NCI-H2196 (cell line): Measurements from ENCODE around the gene AFAP1L1.

ENCODE experiments used
- DNase-seq: peaks from one replicate; lab custom pipeline; 2025; ENCODE audit not compliant: unreplicated experiment; lab: John Stamatoyannopoulos, UW

Gene AFAP1L1

DNA sequence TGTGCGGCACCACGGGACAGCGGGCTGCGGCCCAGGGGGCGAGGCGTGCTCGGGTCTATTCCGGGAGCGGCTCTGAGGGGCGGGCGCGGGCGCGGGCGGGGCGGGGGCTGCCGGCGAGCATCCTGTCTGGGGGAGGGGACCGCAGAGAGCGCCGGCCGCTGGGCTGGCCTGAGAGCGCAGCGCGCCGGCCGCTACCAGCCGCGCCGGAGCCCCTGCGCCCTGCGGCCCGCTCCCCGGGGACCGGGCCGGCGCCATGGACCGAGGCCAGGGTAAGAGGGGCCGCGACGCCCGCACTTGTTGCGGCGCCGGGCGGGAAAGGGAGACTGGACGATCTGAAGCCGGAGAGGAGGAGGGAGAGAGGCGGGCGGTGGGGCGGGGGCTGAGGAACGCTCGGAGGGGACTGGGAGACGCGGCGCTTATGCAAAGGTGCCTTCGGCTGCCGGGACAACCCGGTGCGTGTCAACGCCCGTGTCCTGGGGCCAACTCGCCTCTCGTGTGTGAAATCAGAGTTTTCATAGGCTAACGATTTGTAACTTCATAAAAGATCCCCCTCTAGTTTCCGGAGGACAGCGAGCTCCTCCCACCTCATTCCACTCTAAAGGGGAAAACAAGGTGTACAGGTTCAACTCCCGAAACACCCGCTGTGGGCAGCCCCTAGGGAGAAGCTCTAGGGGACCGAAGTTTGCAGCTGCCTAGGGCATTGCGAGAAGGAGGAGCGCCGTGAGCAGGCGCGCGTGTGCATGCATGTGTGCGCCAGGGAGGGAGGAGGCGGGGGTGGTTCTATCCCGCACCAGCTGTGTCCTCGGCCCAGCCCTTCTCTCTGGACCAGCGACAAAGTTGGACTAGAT is at the start of gene AFAP1L1:
Gene AFAP1L1, plus strand, starts transcription at position 144 of the 848 bp plus-strand sequence. Its CDS starts 110 bp downstream, at position 254.
- DNase-seq, result peak; percentile 27

DNA sequence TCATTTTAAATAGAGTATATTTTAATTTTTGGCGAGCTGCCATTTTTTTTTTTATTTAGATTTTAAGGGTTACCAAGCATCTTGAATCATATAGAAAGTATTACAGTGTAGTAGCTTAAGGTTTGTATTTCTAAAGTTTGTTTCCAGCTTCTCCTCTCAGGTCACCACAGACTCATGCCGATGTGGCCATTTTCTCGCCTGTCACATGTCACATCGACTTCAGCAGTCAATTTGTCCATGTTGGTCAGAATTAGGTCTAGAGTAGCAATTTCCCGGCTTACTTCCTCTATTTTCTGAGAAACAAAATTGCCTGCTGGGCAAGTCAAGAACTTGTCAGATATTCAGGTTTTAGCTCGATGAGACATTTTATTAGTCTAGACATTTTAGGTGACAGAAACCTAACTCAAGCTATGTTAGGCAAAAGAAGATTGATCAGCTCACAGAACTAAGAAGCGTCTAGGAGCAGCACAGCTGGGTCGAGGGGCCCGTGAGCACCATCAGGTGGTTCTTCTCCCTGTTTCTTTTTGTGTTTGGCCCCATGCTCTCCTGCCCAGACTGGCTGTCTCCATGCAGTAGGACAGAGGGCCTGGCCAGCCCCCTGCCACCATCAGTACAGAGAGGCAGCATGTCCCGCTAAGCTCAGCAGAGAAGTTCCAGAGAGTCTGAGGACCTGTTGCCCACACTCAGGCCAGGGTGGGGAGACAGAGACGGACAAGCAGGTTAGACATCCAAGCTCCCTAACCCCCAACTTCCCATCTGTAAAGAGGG is 48.4 kb upstream of the AFAP1L1 start:
- DNase-seq, result no peak

DNA sequence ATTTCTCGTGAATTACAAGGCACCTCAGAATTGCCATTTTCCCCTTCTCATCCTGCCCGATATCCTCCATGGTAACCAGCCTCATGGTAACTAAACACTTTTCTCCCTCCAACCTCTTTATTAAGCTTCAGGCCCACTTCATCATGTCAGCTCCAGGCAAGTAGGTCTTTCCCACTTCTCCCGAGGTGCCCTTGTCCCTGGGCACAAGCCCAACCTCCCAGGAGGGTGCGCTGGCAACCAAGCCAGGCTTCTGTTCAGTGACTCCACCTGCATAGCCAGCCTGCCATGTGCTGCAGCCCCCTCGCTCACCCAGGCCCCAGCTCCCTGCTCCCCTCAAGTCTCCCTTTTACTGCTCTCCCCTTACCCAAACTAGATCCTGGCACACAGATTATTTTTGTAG is 47.4 kb upstream of the AFAP1L1 start:
- no peak for DNase-seq

DNA sequence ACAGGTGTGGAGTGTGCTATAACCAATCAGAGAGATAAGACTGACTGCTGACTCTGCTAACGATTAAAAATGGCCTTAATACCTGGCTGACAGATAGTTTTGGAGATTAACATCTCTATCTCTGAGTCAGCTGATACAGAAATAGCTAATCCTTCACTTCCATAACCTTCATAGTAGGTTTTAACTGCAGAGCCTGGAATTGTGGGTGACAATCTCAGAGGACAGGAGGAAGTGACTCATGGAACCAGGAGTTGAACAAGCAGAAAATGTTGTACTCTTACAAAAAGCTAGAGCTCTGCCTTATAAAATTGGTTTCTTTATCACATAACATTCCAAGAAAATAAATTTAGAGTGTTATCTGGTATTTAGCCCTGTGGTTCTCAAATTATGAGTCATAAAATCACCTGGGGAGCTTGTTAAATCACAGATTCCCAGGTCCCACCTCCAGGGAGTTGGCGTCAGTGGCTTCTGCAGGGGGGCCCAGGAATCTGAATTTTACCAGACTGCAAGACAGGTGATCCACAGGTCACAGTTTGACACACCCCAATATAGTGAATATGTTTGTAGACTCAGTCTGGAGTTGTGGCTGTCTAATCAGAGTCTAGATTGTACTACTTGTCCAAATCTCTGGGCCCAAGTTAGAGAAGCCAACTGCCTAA is 44.4 kb upstream of the AFAP1L1 start:
- no peak for DNase-seq

DNA sequence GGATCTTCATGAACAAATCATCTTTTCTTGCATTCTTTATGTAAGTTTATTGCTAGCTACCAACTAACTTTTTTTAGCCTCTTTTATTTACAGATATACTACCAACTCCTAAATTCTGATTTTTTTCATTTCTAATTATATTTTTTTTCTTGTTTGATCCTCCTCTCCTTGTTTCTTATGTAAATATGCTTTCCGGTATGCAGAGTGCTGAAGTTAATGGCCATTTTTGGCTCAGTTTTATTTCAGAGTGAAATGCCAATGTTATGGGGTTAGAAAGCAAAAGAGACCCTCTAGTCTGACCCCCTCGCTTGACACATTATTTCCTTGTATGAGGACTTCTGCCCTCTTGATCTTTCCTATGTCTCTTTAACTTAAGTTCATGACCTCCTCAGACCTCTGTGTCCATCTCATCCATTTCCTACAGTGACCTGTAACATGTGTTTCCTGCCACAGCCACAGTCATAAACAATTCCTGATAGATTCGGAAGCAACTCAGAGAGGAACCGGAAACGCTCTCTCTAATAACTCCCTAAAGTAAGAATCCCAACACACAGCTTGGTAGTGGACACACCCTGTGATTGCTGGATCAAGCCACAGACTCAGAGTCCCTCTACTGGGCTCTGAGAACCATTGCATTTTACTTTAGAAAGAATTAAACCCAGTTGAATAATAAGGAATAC is 42.9 kb upstream of the AFAP1L1 start:
- DNase-seq, result no peak

DNA sequence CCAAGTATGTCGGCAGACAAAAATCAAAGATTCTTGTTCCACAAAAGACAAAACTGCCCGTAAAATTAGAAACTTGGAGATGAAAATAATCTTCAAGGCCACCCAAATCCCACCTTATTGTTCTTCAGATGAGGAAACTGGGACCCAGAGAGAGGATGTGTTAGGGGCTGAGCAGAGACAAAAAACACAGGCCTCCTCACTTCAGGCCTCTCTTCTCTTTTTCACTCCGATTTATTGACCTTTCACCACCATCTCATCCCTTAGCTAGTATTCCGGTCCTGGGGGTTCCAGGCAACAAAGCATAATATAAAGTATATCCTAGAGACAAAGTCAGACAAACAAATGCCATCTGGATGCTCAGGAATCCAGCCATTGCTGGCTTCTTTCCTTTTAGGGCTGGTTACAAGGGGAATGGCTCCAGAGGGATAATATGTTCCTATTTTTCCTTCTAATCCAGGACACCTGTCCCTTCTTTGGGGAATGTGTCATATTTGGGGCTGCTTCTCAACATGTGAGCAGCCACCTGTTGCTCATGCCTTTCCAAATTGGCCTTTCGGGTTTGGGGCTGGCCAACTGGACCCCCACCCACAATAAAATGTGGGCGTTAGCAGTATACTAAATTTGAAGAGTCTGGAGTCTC is 42.2 kb upstream of the AFAP1L1 start:
- DNase-seq, result no peak

DNA sequence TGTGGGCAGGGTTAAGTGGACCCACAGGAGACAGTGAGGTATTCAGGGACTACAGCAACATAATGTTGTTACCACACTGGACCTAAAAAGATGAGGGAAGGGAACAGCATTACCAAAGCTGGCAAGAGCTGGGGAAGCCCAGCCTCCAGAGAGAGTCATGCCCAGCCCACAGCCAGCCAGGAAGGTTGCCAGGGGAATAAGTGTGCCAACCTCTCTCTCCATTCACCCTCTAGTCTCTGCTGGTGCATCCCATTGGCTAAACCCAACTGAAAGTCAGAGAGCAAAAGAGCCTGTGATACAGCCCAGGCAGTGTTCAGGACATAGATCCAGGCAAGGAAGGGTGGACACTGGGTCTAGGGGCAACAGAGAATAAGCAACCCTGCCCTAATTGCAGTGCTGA is 35.8 kb upstream of the AFAP1L1 start:
- DNase-seq, result no peak

DNA sequence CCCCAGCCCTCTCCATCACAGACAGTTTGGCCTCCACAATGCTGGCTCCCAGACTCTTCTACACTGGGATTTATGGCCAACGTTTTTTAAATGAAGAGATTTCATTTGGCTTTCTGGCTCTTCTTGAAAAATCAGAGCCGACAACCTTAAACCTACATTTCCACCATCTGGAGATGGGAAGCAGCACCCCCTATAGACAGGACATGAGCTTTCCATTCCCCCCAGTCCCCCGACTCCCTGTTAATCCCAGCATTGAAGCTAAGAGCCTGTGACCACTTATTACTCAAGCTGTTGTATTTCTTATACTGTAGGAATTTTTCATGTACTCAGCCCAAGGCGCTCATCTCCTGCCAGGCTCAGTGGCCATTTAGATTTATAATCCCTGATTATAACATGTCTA is 34.0 kb upstream of the AFAP1L1 start:
- no peak for DNase-seq

DNA sequence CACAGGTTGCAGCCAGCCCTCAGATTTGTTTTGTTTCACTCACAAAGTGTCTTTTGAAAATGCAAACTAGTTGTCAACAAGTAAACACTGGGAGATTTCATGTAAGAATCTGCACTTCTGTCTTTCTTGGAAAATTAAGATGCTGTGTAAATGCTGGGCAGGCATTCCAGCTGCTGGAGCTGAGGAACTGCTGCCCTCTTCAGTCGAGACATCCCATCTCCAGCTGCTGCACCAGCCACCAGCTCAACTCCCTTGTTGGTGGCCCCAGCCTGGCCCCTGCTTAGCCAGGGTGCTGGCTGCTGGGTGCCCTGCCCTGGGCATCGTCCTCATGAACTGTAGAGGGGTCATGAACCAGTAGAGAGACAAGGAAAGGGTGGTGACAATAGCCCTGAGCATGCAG is 33.1 kb upstream of the AFAP1L1 start:
- DNase-seq, result no peak

DNA sequence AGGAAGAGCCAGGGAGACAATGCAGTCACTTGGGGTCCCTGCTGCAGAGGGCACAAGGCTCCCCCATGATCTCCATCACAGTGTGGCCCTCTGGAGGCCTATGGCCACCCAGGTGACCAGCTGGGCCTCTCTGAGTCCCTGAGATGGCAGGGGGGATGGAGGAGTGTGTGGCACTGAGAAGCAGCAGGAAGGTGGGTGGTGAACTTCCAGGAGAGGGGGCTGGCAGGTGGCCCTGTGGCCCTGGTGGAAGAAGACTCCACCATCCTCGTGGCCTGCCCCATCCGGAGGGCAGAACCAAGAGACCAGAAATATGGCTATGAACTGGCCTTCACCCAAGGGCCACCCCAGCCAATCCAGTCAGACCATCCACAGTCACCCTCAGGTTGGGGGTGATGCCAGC is 31.7 kb upstream of the AFAP1L1 start:
- no peak for DNase-seq

DNA sequence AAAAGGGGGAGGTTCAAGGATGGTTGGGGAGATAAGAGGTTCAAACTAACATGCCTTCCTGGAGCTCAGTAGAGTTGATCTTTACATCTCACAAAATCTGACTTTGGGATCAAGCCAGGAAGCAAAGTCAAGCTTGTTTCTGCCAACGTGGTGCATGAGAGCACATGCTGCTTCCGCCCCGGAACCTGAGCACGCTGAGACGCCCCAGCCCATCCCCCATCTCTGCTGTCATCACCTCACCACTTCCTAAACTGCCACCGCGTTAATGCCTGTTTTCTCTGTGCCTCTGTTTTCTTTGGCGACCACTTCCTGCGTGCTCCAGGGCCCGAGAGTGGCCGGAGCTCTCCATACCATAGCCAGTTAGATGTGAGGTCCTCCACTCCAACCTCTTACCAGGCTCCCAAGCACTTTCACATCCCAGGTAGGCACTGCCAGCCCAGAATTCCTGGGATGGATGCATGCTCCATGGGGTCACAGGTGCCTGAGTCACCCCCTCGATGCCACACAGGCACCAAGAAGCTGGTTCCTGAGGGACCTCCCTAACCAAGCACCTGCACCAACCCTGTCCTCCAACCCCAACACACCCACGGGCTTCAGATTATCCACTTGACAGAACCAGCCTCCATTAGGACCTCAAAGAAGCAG is 31.2 kb upstream of the AFAP1L1 start:
- DNase-seq, result no peak

DNA sequence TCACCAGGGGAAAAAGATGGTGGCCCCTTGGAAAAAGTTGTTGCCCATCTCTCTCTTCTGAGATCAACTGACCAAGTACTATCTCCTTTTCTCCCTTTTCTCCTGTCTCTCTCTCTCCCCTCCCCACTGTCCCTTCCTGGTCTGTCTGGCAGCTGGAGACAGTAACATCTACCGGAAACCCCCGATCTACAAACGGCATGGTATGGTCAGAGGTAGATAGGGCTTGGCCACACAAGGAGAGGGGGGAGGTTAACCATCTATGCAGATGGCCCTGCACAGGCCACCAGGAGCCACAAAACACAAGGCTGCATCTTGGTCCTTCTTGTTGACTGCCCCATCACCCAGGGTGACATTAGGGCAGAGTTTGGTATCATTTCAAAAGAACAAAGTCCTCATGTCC is 29.3 kb upstream of the AFAP1L1 start:
- DNase-seq, result no peak

DNA sequence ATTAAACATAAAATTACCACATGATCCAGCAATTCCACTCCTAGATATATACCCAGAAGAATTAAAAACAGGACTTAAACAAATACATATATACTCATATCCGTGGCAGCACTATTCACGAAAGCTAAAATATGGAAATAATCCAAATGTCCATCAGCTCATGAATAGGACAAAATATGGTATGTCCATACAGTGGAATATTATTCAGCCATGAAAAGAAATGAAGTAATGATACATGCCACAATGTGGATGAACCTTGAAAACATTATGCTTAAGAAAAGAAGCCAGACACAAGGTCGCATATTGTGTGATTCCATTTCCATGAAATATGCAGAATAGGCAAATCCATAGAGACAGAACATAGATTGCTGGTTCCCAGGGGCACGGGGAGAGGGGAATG is 24.8 kb upstream of the AFAP1L1 start:
- no peak for DNase-seq

DNA sequence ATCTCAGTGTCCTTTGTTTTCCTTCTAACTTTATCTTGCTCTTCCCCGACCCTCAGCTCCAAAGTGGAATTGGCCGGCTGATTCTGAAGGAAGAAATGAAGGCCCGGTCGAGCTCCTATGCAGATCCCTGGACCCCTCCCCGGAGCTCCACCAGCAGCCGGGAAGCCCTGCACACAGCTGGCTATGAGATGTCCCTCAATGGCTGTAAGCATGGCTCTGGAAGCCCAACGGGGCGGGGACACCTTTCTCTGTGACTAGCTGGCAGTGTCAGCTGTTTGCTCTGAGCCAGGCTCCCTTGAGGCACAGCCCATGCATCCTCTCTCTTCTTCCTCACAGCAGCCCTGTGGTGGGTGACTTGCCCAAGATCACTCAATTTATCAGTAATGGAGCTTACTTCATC is 23.9 kb upstream of the AFAP1L1 start:
- no peak for DNase-seq

DNA sequence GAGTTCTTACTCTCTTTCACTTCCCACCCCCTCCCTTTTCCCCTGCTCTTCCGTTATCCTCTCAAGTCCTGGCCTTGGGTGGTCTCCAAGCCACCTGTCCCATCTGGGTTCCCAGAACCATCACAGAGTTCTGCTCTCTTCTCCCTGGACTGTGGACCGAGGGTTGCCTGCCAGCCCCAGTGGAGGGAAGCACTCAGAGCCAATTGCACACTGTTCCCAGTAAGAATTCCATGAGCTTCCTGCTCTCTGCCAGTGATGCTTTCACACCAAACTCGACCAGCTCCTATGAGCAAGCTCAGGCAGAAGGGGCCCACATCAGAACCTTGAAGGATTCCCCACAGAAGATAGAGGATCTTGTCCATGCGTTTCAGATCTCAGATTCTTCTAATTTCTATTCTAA is 20.1 kb upstream of the AFAP1L1 start:
- DNase-seq, result no peak

DNA sequence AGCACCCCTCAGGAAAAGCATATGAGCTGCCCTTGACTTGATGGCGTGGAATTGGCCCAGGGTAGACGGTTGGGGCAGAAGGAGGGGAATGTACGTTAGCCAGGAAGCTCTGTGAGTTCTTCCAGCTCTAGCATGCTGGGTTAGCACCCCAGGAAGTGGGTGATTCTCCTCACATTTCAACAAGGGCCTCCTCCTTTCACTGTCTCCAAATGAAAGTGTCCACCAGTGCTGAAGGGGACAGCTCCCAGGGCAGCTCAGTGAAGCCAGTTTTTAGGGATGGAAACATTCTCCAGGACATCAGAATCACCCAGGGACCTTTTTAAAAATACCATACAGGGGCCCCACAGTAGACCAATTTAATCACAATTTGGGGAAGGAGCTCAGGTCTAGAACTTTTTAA is 17.2 kb upstream of the AFAP1L1 start:
- no peak for DNase-seq

DNA sequence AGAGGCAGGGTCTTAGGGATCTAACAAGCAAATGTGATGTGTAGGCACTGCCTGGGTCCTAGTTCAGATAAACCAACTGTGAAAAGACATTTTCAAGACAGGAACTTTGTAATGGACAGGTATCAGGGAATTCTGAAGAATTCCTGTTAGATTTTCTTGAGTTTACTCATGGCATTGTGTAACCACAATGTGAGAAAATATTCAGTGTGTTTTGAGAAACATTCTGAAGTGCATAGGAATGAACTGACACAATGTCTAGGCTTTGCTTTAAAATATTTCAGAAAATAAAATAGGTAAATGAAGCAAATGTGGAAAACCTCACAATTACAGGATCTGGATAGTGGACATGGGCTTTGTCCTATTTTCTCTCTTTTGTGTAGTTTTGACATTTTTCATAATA is 15.2 kb upstream of the AFAP1L1 start:
- DNase-seq, result no peak

DNA sequence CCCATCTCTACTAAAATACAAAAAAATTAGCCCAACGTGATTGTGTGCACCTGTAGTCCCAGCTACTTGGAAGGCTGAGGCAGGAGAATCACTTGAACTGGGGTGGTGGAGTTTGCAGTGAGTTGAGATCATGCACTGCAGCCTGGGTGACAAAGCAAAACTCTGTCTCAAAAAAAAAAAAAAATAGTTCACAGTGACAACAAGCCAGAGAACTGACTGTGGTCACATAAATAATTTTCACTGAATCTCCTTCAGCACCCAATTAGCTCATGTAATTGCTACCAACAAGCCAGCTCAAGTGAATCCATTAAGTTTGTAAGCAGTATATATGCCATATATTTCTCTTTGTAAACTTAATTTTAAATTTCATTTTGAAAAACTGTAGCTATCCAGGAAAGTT is 14.5 kb upstream of the AFAP1L1 start:
- DNase-seq, result no peak

DNA sequence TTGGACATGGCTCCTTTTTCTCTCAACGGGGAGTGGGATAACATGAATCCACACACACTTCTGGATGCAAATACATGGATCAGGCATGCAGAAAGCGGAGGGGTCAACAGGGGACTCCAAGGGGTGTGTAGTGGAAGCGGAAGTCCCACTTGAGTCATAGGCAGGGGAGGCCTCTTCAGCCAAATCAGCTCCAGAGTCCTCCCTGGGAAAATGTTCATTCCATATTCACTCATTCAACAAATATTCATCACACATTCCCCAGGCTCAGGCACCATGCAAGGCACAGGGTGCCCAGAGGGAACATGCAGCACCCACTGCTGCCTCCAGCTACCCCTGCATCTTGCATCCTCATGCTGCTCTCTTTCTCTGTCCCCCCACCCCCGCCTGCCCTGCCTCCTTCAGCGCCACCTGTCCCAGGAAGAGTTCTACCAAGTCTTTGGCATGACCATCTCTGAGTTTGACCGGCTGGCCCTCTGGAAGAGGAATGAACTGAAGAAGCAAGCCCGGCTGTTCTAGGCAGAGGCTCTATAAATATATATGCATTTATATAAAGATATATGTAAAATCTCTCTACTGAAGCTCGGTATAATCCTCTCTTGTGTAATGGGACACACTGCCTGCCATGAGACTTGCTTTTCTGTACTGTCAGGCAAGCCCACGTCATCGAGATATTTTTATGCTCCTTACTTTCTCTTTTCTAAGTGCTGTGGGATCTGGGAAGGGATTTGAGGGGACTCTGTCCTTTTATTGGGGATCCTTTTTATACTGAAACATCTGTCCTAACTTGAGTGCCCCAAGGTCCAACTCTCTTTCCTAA is 13.6 kb upstream of the AFAP1L1 start:
- DNase-seq, result no peak

DNA sequence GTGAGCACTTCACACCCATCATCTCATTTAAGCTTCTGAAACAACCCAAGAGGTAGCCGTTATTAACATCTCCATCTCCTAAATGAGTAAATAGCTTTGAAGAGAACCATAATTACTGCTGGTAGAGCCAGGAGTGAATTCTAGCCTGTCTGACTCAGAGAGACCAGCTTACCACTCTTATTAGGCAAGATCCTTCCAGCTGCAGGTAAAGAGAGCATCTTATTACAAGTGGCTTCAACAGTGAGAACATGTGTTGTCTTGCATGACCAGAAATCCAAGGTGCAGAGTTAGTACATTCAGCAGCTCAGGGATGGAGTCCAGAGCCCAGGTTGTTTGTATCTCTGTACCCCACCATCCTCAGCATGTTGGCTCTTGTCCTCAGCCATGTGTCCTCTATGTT is 10.9 kb upstream of the AFAP1L1 start:
- DNase-seq, result no peak
